K562 (cell line): ENCODE measurements around the gene GUK1. TPM values are rescaled to one million over a fixed set of nuclear protein-coding genes. Genes with fewer than 3 reads are reported as not detected.
A peak's percentile ranks its signal among the peaks of the same experiment; 100 is the strongest.

Experiments used
- CCNT2 ChIP-seq: IDR thresholded peaks from 2 replicates; pipeline ENCODE4 v1.6.1; 2011; ENCODE audit warnings: borderline replicate concordance, low read depth, mild to moderate bottlenecking, moderate library complexity, mixed read lengths, low read length; ENCODE audit not compliant: insufficient read length; ENCODE audit errors: extremely low read depth
- ELF2 ChIP-seq: fragments of 250-450 bp; sonication (Bioruptor Pico); IDR thresholded peaks from 2 replicates; pipeline ENCODE4 v1.5.0; 2021; ENCODE audit warnings: mild to moderate bottlenecking
- EZH2 ChIP-seq: IDR thresholded peaks from 2 replicates; pipeline ENCODE4 v1.6.1; 2012; ENCODE audit warnings: low read depth, mild to moderate bottlenecking, inconsistent platforms, low read length, borderline replicate concordance
- HDAC6 ChIP-seq: IDR thresholded peaks from 2 replicates; pipeline ENCODE4 v1.6.1; 2012; ENCODE audit warnings: low read depth, mild to moderate bottlenecking, control low read depth, inconsistent platforms, low read length, moderate library complexity
- HDGF ChIP-seq: fragments of 450-650 bp; IDR thresholded peaks from 2 replicates; pipeline ENCODE4 v1.6.1; 2016
- HNRNPH1 ChIP-seq: fragments of 200-400 bp; formaldehyde crosslinking; optimal IDR thresholded peaks from 2 replicates; pipeline ENCODE3; 2017; ENCODE audit warnings: low read depth, mild to moderate bottlenecking, low read length, moderate library complexity
- KLF16 ChIP-seq: IDR thresholded peaks from 2 replicates; pipeline ENCODE4 v1.6.1; 2016; ENCODE audit warnings: antibody characterized with exemption
- MCM7 ChIP-seq, 2 experiments: fragments of 450-650 bp; IDR thresholded peaks; 2 replicates each; pipeline ENCODE4 v1.6.1; 2016 to 2018
- NFIC ChIP-seq: fragments of 450-650 bp; IDR thresholded peaks from 2 replicates; pipeline ENCODE4 v1.6.1; 2017; ENCODE audit warnings: mild to moderate bottlenecking, inconsistent platforms
- PTRF ChIP-seq: fragments of 450-650 bp; IDR thresholded peaks from 2 replicates; pipeline ENCODE4 v1.6.1; 2016; ENCODE audit warnings: mild to moderate bottlenecking, missing genetic modification characterization, missing compliant biosample characterization
- RBM34 ChIP-seq: fragments of 200-400 bp; formaldehyde crosslinking; IDR thresholded peaks from 2 replicates; pipeline ENCODE4 v1.6.1; 2018; ENCODE audit warnings: low read length, borderline replicate concordance; ENCODE audit not compliant: insufficient read depth
- SIRT6 ChIP-seq: IDR thresholded peaks from one replicate; pipeline ENCODE4 v1.6.1; 2012; ENCODE audit warnings: low read depth, mild to moderate bottlenecking, control low read depth, inconsistent platforms, low read length, moderate library complexity
- ZNF583 ChIP-seq: fragments of 250-450 bp; sonication (Bioruptor Pico); IDR thresholded peaks from 2 replicates; pipeline ENCODE4 v1.4.0; 2020
- ZNF780A ChIP-seq: fragments of 250-450 bp; sonication (Bioruptor Pico); IDR thresholded peaks from 2 replicates; pipeline ENCODE4 v1.5.0; 2021; ENCODE audit warnings: mild to moderate bottlenecking
- polyA plus RNA-seq, 8 experiments: library from polyadenylated mRNA; depleted of rRNA in 4 of 8; stranded (reverse) in 5 of 8; unstranded in 3 of 8; fragments of >200 nt; fragmentation: Nextera tagmentation in 2 of 8; fragmentation: Illumina TruSeq in 1 of 8; extraction: Ambion mirVana in 2 of 8; extraction: Trizol in 1 of 8; gene quantifications; 2 replicates each; pipeline versions ENCODE4 v1.2.1 to v1.2.3, GENCODE V29; 2011 to 2014; ENCODE audit warnings: inconsistent platforms in 1 of 8, missing spikeins in 1 of 8
- total RNA-seq, 7 experiments: library from RNA; depleted of rRNA in 6 of 7; stranded (reverse); fragments of >200 nt in 6 of 7; fragmentation: Illumina TruSeq in 2 of 7; extraction: Trizol in 2 of 7; gene quantifications; 2 replicates each; pipeline versions ENCODE4 v1.2.1 to v1.2.3, GENCODE V29; 2011 to 2021; ENCODE audit warnings: low replicate concordance in 1 of 7
- TF ChIP-seq, protein P1 (sequence below): sonication (generic); formaldehyde crosslinking; IDR thresholded peaks from 2 replicates; pipeline ENCODE4 v1.8.1; 2022; ENCODE audit warnings: missing genetic modification reagents
- TF ChIP-seq, protein P2 (sequence below): sonication (generic); formaldehyde crosslinking; IDR thresholded peaks from 2 replicates; pipeline ENCODE4 v1.8.0; 2022; ENCODE audit warnings: mild to moderate bottlenecking, missing genetic modification reagents, borderline replicate concordance
- TF ChIP-seq, protein P3 (sequence below), 2 experiments: fragments of 200-800 bp in 1 of 2; sonication (Bioruptor generic) in 1 of 2; sonication (generic) in 1 of 2; formaldehyde crosslinking in 1 of 2; IDR thresholded peaks in 1 of 2; conservative IDR thresholded peaks in 1 of 2; 2 replicates each; pipeline versions ENCODE4 v1.5.0 to v1.6.1; 2016 to 2020; ENCODE audit warnings: missing compliant biosample characterization in 1 of 2, missing genetic modification characterization in 1 of 2, missing genetic modification reagents in 1 of 2
- TF ChIP-seq, protein P4 (sequence below): fragments of 250-450 bp; sonication (Bioruptor Pico); IDR thresholded peaks from 2 replicates; pipeline ENCODE4 v1.8.0; 2022; ENCODE audit warnings: moderate library complexity, mild to moderate bottlenecking, inconsistent platforms

The GUK1 gene
- total and polyA plus RNA-seq, 9 of the 15 experiments (the other 6 are each of a cell fraction or from before 2014, with no cell fraction given) = 7.0 to 331 (median 132) TPM

DNA sequence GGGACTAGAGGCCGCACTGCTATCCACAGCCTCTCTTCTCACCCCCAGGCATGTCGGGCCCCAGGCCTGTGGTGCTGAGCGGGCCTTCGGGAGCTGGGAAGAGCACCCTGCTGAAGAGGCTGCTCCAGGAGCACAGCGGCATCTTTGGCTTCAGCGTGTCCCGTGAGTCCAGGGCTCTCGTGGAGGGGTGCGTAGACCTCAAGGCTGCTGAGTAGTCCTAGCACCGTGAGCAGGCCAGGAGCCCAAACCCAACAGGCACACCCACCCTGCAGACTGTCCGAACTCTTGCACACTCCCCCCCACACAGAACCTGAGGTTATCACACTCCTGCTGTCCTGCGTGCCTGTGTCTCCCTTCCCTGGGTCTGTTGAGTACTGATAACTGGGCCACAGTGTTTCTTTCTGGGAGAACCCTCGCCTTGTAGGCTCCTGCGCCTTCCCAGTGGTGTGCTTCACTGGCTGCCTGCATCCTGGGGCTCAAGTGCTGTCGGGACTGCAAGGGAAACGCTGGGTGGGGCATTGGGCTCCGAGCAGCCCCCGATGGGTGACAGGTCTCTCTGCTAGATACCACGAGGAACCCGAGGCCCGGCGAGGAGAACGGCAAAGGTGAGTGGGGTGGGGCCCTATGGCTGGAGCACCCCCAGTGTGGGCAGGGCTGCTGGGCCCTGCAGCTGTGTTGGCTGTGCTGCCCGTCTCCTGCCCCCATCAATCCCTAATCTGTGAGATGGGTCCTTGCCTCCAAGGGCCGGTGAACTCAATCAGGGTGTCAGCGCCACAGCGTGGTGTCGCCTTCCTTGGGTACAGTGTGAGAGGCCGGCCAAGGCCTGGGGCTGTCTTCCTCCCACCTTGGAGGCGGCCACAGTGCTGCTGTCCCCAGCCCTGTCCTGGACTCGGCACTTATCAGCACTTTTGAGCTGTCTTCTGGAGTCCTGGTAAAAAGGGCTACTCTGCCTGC lies 5.7 kb downstream of the GUK1 start (continued):
- TF ChIP-seq, protein P1, sequence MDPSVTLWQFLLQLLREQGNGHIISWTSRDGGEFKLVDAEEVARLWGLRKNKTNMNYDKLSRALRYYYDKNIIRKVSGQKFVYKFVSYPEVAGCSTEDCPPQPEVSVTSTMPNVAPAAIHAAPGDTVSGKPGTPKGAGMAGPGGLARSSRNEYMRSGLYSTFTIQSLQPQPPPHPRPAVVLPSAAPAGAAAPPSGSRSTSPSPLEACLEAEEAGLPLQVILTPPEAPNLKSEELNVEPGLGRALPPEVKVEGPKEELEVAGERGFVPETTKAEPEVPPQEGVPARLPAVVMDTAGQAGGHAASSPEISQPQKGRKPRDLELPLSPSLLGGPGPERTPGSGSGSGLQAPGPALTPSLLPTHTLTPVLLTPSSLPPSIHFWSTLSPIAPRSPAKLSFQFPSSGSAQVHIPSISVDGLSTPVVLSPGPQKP = no peak
- TF ChIP-seq EZH2 (no peak), HDGF (no peak), PTRF (tag) (no peak), HNRNPH1 (no peak), RBM34 (no peak), MCM7 (IDR thresholded peaks at IDR 0.05) (no peak), SIRT6 (no peak), ELF2 (CRISPR knock-in tag) (no peak), CCNT2 (peak; percentile 83), KLF16 (peak; percentile 87), ZNF583 (CRISPR knock-in tag) (no peak), ZNF780A (no peak), NFIC (peak; percentile 90), HDAC6 (no peak)
- TF ChIP-seq, protein P2, sequence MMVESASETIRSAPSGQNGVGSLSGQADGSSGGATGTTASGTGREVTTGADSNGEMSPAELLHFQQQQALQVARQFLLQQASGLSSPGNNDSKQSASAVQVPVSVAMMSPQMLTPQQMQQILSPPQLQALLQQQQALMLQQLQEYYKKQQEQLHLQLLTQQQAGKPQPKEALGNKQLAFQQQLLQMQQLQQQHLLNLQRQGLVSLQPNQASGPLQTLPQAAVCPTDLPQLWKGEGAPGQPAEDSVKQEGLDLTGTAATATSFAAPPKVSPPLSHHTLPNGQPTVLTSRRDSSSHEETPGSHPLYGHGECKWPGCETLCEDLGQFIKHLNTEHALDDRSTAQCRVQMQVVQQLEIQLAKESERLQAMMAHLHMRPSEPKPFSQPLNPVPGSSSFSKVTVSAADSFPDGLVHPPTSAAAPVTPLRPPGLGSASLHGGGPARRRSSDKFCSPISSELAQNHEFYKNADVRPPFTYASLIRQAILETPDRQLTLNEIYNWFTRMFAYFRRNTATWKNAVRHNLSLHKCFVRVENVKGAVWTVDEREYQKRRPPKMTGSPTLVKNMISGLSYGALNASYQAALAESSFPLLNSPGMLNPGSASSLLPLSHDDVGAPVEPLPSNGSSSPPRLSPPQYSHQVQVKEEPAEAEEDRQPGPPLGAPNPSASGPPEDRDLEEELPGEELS = no peak; the same call in 1 of the 2 replicates
- TF ChIP-seq, protein P3, sequence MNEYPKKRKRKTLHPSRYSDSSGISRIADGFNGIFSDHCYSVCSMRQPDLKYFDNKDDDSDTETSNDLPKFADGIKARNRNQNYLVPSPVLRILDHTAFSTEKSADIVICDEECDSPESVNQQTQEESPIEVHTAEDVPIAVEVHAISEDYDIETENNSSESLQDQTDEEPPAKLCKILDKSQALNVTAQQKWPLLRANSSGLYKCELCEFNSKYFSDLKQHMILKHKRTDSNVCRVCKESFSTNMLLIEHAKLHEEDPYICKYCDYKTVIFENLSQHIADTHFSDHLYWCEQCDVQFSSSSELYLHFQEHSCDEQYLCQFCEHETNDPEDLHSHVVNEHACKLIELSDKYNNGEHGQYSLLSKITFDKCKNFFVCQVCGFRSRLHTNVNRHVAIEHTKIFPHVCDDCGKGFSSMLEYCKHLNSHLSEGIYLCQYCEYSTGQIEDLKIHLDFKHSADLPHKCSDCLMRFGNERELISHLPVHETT (CRISPR knock-in tag; conservative IDR thresholded peaks at IDR 0.05 in 1 of 2, IDR thresholded peaks at IDR 0.05 in 1 of 2) = no peak
- TF ChIP-seq, protein P4, sequence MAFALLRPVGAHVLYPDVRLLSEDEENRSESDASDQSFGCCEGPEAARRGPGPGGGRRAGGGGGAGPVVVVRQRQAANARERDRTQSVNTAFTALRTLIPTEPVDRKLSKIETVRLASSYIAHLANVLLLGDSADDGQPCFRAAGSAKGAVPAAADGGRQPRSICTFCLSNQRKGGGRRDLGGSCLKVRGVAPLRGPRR = no peak
